GM21360 (cell line): ENCODE measurements around the gene BCAN.

Experiments
- ATAC-seq: cut with Tn5 transposase; IDR thresholded peaks from one replicate; pipeline ENCODE4 v1.9.1; 2021; ENCODE audit warnings: mild to moderate bottlenecking, moderate library complexity; ENCODE audit not compliant: unreplicated experiment

BCAN gene

GRCh38 chr1:156697481-156697880 is 55.6 kb downstream of the BCAN start:
- no peak for ATAC-seq

- ATAC-seq = no peak
These were observed 57.1 kb downstream of the BCAN start for GRCh38 chr1:156698995-156699394.

- ATAC-seq = no peak
These were observed 59.0 kb downstream of the BCAN start for GRCh38 chr1:156700736-156701531.

- no peak for ATAC-seq
These were observed 61.4 kb downstream of the BCAN start for GRCh38 chr1:156703336-156703735.

GRCh38 chr1:156703741-156704140 is 61.8 kb downstream of the BCAN start:
- ATAC-seq = no peak

- no peak for ATAC-seq
These were observed 62.3 kb downstream of the BCAN start for GRCh38 chr1:156704166-156704711.

GRCh38 chr1:156704930-156705320 is 63.0 kb downstream of the BCAN start:
- no peak for ATAC-seq

GRCh38 chr1:156705321-156705917 is 63.5 kb downstream of the BCAN start, which contains the start of gene CRABP2:
TSS of gene CRABP2 (minus strand) at chr1:156705583. CDS start at chr1:156705446, 137 bp downstream.
- no peak for ATAC-seq

GRCh38 chr1:156705918-156706656 is 64.2 kb downstream of the BCAN start:
- ATAC-seq = no peak

GRCh38 chr1:156706657-156707416 is 64.9 kb downstream of the BCAN start:
- no peak for ATAC-seq

GRCh38 chr1:156707417-156708217 is 65.7 kb downstream of the BCAN start:
- ATAC-seq = no peak

GRCh38 chr1:156708218-156708661 is 66.3 kb downstream of the BCAN start:
- ATAC-seq = no peak

GRCh38 chr1:156709031-156709430 is 67.1 kb downstream of the BCAN start:
- no peak for ATAC-seq
